Measurements from ENCODE around the gene CLDN22.
"Not testable (repeated sequence)": the region's sequence is repeated elsewhere in the genome, so short reads cannot be mapped to it uniquely, and the experiment has no call there.

CLDN22 gene

GRCh38 chr4:183329244-183329643, 9.2 kb upstream of the CLDN22 start:
- no peak overlapping the region for H3K4me3 ChIP-seq (ENCODE audit: low read depth, low read length)
- no peak for TF ChIP-seq CTCF (IDR thresholded peaks at IDR 0.05; ENCODE audit: low read depth, low read length)

GRCh38 chr4:183328832-183329231, 8.8 kb upstream of the CLDN22 start:
- no peak for TF ChIP-seq CTCF (IDR thresholded peaks at IDR 0.05; ENCODE audit: low read depth, low read length)
- H3K4me3 ChIP-seq (ENCODE audit: low read depth, low read length) = no peak overlapping the region

- no peak for TF ChIP-seq CTCF (IDR thresholded peaks at IDR 0.05; ENCODE audit: low read depth, low read length)
- H3K4me3 ChIP-seq (ENCODE audit: low read depth, low read length) = no peak overlapping the region
Measured at GRCh38 chr4:183327827-183328226, 7.8 kb upstream of the CLDN22 start.

GRCh38 chr4:183326853-183327252, 6.8 kb upstream of the CLDN22 start:
- TF ChIP-seq CTCF (IDR thresholded peaks at IDR 0.05; ENCODE audit: low read depth, low read length) = no peak

GRCh38 chr4:183326387-183326786, 6.3 kb upstream of the CLDN22 start:
- H3K4me3 ChIP-seq (ENCODE audit: low read depth, low read length) = not testable (repeated sequence)

More at GRCh38 chr4:183326853-183327252, 6.8 kb upstream of the CLDN22 start:
- H3K4me3 ChIP-seq (ENCODE audit: low read depth, low read length) = no peak overlapping the region

- TF ChIP-seq CTCF (IDR thresholded peaks at IDR 0.05; ENCODE audit: low read depth, low read length) = no peak
- H3K4me3 ChIP-seq (ENCODE audit: low read depth, low read length) = no peak overlapping the region
Measured at GRCh38 chr4:183324619-183325018, 4.5 kb upstream of the CLDN22 start.

- not testable (repeated sequence) for H3K4me3 ChIP-seq (ENCODE audit: low read depth, low read length)
Measured at GRCh38 chr4:183324056-183324455, 4.0 kb upstream of the CLDN22 start.

GRCh38 chr4:183323295-183323694, 3.2 kb upstream of the CLDN22 start:
- no peak overlapping the region for H3K4me3 ChIP-seq (ENCODE audit: low read depth, low read length)
- TF ChIP-seq CTCF (IDR thresholded peaks at IDR 0.05; ENCODE audit: low read depth, low read length) = no peak
